Omental fat pad (tissue), 4 donors: Measurements from ENCODE around the gene BPIFB6. TPM values are rescaled to one million over a fixed set of nuclear protein-coding genes. Genes with fewer than 3 reads are reported as not detected.
A peak's percentile ranks its signal among the peaks of the same experiment; 100 is the strongest.

Experiments
- ATAC-seq: fragments of 150-250 bp; one replicate; pipeline ENCODE4 v1.9.1; 2016; ENCODE audit warnings: mild to moderate bottlenecking, moderate library complexity; ENCODE audit not compliant: low FRiP score
- DNase-seq: peaks from one replicate; pipeline ENCODE4 v3.0.0-alpha.2; 2019; ENCODE audit warnings: low spot score
- total RNA-seq, 4 donors: library from RNA; depleted of rRNA; stranded (reverse); fragments of >200 nt; gene quantifications; one replicate each; pipeline ENCODE4 v1.1.0, GENCODE V29; 2016
- TF ChIP-seq, protein P1 (sequence below), 3 donors: fragments of 450-650 bp; IDR thresholded peaks; one replicate each; pipeline ENCODE4 v1.5.1; 2016 to 2017; ENCODE audit warnings: antibody characterized with exemption in 3 of 3, mild to moderate bottlenecking in 3 of 3, moderate library complexity in 2 of 3

Gene BPIFB6
- total RNA-seq, 4 donors from 2014 or later = not detected

DNA sequence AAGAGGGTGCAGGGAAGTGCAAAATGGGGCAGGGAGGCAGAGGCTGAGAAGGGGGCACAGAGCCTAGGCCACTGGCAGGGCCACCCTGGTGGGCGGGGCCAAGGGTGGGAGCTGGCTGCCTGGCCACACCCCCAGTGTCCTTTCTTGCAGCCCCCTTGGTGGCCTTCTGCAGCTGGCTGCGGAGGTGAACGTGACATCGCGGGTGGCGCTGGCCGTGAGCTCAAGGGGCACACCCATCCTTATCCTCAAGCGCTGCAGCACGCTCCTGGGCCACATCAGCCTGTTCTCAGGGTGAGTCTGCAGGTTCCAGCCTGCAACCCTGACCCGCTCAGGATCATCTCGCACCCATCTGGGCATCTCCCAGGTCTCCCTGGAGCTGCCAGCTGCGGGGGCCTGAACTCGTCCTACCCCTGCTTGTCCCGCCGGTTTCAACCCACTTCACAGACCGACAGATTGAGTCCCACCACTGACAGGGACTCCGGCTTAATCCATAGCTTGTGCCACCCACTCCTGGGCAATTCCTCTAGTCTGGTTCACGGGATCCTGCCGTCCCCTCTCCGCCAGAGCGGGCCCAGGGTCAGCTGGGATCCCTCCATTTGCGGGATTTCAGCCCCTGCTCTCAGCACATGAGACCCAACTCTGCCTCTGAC, 28.4 kb downstream of the BPIFB6 start:
- TF ChIP-seq, protein P1, sequence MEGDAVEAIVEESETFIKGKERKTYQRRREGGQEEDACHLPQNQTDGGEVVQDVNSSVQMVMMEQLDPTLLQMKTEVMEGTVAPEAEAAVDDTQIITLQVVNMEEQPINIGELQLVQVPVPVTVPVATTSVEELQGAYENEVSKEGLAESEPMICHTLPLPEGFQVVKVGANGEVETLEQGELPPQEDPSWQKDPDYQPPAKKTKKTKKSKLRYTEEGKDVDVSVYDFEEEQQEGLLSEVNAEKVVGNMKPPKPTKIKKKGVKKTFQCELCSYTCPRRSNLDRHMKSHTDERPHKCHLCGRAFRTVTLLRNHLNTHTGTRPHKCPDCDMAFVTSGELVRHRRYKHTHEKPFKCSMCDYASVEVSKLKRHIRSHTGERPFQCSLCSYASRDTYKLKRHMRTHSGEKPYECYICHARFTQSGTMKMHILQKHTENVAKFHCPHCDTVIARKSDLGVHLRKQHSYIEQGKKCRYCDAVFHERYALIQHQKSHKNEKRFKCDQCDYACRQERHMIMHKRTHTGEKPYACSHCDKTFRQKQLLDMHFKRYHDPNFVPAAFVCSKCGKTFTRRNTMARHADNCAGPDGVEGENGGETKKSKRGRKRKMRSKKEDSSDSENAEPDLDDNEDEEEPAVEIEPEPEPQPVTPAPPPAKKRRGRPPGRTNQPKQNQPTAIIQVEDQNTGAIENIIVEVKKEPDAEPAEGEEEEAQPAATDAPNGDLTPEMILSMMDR (IDR thresholded peaks at IDR 0.05) = no peak
- no peak for ATAC-seq
- DNase-seq = no peak

DNA sequence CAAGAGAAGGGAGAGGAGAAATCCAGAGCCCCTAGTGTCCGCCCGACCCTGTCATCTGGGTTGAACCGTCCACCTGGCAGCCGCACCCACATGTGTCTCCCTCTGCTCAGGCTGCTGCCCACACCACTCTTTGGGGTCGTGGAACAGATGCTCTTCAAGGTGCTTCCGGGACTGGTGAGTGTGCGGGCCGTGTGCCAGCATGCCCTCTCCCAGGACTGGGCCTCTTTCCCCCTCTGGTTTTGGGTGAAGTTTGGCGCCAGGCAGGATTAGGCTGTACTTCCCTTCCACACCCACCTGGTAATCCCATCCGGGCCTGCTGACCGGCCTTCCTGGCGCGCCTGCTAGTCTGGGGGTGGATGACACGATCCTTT, 30.2 kb downstream of the BPIFB6 start:
- DNase-seq (no peak), ATAC-seq (peak; percentile 18)
- TF ChIP-seq, protein P1 (IDR thresholded peaks at IDR 0.05) = no peak

DNA sequence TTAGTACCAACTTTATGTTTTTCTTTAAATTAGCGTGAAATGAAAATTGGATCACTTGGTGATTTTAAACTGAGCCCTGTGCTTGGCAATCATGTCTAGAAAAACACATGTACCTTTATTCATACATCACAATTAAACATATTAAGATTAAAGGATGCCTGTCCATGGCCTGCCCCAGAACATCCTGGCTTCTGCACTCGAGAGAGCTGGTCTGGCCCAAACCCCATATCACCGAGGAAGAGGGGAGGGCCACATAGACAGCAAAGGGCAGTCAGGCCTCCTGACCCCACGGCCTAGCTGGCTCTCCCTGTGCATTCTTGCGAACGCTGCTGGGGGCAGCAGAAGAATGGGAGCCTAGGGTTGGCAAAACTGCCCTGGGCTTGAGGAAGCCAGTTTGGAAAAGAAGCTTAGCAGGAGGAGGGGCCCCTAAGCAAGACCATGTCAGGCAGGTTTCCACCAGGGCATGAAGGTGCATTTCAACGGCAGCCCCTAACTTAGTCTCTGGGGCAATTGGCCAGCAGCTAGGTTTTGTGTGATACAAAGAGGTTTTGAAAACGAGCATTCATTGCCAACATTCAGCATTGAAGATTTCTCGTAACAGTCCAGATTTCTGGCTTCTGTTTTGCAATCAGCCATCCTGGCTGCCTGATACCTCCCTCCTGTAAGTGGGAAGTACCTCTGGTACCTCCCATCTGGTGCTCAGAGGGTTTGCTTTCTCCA, 30.8 kb downstream of the BPIFB6 start:
- ATAC-seq = peak; percentile 43

DNA sequence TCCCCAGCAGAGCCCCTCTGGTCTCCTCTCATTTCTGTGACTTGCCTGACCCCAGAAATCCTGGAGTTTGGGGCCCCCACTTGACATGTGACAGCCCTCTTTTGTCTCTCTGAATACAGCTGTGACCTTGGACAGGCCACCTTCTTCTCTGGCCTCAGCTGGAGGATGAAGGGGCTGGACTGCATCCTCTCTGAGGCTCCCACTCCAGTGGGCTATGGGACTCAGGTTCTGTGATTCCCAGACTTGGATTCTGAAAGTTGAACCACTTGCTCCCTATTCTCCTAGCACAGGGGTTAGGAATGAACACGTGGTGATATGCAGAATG, 31.3 kb downstream of the BPIFB6 start:
- TF ChIP-seq, protein P1 (IDR thresholded peaks at IDR 0.05) = no peak
- DNase-seq (no peak), ATAC-seq (no peak)

More for the DNA sequence above, 30.8 kb downstream of the BPIFB6 start:
- TF ChIP-seq, protein P1 (IDR thresholded peaks at IDR 0.05) = no peak
- DNase-seq = no peak

DNA sequence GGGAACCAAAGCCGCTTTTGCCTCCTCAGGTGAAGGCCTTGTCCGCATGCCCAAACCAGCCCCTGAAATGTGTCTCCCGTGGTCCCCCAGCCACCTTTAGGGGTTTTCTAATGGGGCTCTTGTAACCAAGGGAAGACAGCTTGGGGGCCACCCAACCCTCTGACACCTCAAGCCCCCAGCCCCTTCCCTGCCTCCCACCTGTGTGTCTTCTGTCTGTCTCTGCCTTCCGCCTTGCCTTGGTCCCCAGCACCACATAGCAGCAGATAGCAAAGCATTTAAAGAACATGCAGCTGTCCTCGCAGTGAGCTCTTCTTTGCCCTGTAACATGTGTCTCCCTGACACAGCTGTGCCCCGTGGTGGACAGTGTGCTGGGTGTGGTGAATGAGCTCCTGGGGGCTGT, 31.8 kb downstream of the BPIFB6 start:
- no peak for ATAC-seq
- TF ChIP-seq, protein P1 (IDR thresholded peaks at IDR 0.05) = no peak
- DNase-seq = no peak

DNA sequence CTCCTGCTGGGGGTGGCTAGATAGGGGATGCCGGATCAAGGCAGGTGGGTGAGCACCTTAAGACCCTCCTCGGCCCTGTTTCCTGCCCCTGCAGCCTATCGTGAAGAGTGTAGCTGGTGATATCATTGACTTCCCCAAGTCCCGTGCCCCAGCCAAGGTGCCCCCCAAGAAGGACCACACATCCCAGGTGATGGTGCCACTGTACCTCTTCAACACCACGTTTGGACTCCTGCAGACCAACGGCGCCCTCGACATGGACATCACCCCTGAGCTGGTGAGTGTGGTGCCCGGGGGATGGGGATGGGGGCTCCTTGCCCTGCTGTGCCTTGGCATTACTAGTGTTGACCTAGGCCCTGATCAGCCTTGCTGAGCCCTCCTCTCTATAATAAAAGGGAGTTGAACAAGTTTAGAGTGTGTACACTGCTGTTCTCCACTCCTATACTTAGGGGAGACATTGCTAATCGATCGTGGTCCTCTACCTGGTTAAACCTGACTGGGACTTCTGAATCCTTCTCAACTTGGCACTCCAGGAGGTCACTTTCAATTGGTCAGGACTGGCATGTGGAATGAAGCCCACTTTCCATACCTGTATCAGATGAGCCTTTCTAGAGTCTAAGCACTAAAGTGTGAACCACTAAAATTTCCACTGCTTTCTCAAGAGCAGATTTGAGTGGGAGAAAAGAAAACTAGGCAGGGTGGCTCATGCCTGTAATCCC, 33.3 kb downstream of the BPIFB6 start:
- TF ChIP-seq, protein P1 (IDR thresholded peaks at IDR 0.05) = no peak
- no peak for ATAC-seq

More for the DNA sequence above, 33.3 kb downstream of the BPIFB6 start:
- DNase-seq = no peak
